HG03378 (cell line): Measurements from ENCODE around the gene CRLF3.
A peak's percentile ranks its signal among the peaks of the same experiment; 100 is the strongest.
"Not testable (repeated sequence)": the region's sequence is repeated elsewhere in the genome, so short reads cannot be mapped to it uniquely, and the experiment has no call there.

Experiments used
- ATAC-seq: cut with Tn5 transposase; IDR thresholded peaks from one replicate; pipeline ENCODE4 v1.9.1; 2021; ENCODE audit warnings: mild to moderate bottlenecking, moderate library complexity; ENCODE audit not compliant: unreplicated experiment

Gene CRLF3, protein sequence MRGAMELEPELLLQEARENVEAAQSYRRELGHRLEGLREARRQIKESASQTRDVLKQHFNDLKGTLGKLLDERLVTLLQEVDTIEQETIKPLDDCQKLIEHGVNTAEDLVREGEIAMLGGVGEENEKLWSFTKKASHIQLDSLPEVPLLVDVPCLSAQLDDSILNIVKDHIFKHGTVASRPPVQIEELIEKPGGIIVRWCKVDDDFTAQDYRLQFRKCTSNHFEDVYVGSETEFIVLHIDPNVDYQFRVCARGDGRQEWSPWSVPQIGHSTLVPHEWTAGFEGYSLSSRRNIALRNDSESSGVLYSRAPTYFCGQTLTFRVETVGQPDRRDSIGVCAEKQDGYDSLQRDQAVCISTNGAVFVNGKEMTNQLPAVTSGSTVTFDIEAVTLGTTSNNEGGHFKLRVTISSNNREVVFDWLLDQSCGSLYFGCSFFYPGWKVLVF

DNA sequence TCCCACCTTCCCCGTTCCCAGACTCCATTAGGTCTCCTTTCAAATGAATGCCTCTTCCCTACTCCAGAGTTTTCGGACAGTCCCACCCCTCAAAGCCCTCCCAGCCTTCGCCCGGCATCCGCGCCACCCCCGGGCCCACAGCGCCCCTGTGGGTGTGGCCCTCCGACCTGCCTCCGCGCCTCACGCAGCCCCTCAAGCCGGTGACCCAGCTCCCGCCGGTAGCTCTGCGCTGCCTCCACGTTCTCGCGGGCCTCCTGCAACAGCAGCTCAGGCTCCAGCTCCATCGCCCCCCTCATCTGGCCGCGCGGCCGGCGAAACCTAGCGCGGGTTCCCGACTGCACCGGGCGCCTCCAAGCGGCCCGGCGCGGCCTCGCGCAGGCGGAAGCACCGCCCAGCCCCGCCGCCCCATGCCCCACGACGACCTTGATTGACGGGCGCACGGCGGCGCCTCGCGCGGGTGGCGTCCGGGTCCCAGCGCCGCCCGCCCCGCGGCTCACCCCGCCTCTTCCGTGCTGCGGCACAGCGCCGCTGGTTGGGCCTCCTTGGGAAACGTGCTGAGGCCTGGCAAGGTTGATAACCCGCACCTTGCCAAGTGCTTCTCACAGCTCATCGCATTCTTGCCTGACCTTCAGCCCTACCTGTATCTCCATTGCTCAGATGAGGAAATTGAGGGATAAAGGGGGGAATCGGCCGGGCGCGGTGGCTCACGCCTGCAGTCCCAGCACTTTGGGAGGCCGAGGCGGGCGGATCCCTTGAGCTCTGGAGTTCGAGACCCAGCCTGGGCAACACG, at the start of gene CRLF3:
CRLF3 (minus strand) TSS at position 337 of the 790 bp plus-strand sequence; CDS start at position 296, 41 bp downstream.
- ATAC-seq = peak; percentile 39

DNA sequence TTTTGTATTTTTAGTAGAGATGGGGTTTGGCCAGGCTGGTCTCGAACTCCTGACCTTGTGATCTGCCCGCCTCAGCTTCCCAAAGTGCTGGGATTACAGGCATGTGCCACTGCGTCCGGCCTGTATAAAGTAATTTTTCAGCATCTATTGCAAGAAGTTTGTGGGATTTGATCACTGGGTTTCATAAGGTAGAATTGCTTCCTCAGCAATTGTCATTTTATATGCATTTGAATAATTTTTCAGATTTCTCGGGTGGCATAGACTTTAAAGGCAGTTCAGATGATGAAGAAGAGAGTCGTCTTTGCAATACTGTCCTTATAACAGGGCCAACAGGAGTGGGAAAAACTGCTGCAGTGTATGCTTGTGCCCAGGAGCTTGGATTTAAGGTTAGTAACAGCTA, 44.5 kb upstream of the CRLF3 start:
- no peak for ATAC-seq

DNA sequence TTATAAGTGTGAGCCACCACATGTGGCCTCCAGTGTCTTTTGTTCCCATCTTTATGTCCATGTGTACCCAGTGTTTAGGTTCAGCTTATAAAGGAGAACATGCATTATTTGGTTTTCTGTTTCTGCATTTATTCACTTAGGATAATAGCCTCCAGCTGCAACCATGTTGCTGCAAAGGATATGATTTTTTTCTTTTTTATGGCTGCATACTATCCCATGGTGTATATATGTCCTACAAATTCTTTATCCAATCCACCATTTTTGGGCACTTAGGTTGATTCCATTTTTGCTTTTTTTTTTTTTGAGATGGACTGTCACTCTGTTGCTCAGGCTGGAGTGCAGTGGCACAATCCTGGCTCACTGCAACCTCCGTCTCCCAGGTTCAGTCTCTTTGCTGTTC, 40.1 kb upstream of the CRLF3 start:
- ATAC-seq = no peak

DNA sequence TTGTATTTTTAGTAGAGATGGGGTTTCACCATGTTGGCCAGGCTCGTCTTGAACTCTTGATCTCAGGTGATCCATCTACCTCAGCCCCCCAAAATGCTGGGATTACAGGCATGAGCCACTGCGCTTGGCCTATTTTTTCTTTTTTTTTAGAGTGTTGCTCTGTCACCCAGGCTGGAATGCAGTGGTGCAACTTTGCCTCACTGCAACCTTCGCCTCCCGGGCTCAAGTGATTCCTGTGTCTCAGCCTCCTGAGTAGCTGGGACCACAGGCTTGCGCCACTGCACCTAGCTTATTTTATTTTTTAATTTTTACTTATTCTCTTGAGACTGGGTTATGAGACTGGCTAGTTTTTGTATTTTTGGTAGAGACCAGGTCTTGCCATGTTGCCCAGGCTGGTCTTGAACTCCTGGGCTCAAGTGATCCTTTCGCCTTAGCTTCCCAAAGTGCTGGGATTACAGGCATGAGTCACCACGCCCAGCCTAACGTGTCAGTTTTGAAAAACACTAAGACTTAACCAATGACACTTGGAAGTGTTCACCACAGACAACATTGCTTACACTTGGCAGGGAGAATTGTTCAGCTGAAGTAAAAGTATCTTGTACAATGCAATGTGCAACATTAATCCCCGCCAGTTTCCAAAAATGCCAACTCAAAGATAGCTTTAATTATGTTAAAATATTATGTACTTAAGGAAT, 34.2 kb upstream of the CRLF3 start:
- no peak for ATAC-seq

DNA sequence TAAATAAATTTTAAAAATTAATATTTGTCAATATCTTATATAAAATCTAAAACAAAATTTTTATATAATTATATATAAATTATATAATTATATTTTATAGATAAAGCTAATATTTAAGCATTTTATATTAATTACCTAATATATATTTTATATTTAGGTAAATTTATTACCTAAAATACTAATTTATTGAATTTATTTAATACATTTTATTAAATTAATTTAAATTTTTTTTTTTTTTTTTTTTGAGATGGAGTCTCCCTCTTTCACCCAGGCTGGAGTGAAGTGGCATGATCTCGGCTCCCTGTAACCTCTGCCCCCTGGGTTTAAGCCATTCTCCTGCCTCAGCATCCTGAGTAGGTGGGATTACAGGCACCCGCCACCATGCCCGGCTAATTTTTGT, 29.7 kb upstream of the CRLF3 start:
- ATAC-seq = no peak

DNA sequence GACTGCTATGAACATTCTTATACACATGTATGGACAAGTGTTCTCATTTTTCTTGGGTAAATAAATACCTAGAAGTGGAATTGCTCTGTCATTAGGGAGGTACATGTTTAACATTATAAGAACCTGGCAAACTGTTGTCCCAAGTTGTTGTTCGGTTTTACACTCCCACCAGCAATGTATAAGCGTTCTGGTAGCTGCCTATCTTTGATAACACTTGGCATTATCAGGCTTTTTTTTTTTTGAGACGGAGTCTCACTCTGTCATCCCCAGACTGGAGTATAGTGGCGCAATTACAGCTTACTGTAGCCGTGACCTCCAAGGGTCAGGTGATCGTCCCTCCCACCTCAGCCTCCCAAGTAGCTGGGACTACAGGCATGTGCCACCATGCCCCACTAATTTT, 23.5 kb upstream of the CRLF3 start:
- no peak for ATAC-seq

DNA sequence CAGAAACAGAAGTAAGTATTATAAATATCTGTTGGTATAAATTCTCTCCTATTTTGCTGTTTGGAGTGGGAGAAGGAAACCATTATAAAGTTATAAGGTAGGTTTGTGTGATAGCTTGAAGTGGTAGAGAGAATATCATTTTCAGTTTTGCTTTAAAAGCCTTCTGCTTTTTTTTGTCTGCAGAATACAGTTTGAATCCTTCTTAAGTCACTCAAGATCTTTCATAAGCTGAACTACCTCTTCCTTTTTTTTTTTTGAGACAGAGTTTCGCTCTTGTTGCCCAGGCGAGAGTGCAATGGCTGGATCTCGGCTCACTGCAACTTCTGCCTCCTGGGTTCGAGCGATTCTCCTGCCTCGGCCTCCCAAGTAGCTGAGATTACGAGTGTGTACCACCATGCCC, 16.3 kb upstream of the CRLF3 start:
- ATAC-seq = no peak

DNA sequence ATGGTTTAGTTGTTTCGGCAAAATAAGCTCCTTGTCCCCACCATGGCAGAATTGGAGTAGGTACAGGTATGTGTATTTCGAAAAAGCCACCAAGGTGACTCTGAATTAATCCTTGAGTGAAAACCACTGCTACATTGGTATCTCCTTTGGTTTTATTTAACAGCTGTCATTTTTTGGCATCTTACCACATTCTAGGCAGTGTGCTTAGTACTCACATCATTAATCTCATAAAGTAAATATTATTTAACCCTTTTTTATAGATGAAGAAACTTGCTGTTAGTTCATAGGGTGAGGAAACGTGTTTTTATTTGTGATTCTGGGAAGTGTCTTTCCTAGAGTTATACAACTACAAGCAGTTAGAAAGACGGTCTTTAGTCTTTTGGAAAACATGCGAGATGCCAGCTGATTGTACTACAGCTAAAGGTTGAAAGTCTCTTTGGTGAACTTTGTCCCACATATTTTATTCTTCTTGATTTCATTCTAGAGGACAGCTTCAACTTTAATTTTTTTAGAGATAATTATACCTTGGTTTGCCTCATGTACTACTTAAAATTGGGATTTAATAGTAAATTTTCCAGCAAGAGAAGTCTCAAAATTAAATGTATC, 13.8 kb upstream of the CRLF3 start:
- ATAC-seq = no peak

DNA sequence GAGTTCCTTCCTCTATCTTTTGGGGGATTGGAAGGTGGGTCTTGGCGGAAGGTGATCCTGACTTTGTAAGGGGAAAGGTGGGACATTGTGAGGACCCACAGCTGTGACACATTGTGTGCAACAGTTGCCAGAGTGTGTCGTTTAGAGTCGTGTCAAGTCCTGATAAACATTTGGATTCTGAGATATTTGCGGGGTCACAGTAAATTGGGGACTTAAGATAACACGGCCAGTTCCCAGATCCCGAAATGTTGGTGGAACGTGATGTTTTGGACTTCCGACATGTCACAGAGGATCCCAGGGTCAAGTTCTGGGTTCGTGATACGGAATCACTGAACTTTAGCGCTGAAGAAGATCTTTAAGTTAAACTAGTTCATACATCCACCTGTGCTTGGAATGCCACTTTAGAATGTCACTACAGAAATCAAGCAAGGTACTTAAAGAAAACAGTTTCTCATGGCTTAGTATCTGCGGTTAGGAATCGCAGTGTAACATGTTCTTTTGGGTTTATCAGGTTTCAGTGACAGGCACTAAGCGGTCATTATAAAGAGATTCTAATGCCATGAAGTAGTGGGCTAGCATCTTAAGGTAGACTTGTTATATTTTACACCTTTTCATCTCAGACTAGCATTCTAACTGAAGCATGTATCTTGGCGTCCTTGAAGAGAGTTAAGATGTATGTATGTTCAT, 8.1 kb upstream of the CRLF3 start:
- no peak for ATAC-seq

DNA sequence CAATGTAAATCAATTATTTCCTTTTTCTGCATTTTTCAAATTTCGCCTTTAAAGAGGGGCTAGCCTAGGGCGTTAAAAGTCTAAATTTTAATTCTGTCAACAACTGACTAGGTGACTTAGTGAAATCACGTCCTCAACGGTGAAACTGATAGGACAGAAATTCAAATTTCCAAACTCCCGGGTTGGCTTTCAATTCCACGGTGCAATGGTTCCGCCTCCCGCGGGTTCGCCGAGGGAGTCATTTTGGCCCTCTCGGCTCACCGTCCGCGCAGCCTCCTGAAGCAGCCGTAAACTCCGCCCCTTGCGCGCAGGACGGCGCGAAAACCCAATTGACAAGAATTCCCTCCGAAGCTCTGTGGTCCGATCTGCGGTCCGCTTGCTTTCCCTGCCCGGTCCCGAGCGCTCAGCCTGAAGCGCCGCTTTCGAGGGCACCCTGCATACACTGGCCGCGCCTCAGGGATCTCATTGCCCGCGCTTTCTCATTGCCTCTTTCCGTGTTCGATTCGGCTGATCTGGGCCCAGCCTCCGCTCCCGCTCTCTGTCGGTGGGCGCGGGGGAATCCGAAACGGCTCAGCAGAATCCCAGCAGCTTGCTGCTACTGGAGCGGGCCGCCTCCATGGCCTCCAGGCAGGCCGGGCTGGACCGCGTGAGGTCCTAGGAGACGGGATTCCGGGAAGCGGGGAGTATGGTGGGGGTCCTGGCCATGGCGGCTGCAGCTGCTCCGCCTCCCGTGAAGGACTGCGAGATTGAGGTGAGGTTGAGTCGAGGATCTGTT, 7.4 kb upstream of the CRLF3 start, which contains the start of gene ATAD5:
ATAD5 (plus strand) TSS at position 304 of the 775 bp plus-strand sequence; CDS start at position 686, 382 bp downstream.
- peak; percentile 62 for ATAC-seq

DNA sequence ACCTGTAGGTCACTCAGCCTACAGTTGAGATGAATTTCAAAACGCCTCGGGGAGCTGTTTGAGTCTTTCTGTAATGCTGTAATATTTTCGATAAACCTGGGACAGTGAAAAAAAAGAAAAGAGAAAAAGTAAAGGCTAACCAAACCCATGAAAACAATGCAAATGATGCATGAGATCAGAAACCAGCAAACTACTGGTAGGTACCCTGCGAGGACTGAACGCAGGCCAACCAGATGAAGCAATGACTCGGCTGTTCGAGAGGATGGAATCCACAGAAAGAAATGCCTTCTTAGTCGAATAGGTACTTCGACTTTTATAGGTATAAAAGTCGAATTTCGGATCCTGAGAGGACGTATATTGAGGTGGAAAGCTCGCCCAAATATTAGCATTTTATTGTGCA, 6.8 kb upstream of the CRLF3 start:
- peak; percentile 7 for ATAC-seq

DNA sequence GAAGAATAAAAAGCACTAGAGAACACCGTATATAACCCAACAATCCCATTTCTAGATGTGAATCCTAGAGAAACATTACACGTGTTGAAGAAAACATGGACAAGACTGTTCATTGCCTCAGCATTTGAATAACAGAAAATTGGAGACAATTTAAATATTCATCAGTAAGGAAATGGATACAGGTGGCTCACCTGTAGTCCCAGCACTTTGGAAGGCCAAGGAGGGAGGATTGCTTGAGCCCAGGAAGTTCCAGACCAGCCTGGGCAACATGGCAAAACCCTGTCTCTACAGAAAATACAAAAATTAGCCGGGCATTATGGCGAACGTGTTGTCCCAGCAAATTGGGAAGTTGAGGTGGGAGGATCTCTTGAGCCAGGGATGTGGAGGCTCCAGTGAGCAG, 4.5 kb upstream of the CRLF3 start:
- no peak for ATAC-seq

DNA sequence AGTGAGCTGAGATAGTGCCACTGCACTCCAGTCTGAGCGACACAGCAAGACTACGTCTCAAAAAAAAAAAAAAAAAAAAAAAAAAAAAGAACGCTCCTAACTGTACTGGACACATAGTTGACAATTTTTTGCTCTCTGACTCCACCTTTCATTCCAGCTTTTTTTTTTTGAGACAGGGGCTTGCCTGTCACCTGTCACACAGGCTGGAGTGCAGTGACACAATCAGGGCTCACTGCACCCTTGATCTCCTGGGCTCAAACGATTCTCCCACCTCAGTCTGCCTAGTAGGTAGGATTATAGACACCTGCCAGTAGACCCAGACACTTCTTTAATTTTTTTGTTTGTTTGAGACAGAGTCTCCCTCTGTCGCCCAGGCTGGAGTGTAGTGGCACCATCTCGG, 2.6 kb upstream of the CRLF3 start:
- no peak for ATAC-seq

DNA sequence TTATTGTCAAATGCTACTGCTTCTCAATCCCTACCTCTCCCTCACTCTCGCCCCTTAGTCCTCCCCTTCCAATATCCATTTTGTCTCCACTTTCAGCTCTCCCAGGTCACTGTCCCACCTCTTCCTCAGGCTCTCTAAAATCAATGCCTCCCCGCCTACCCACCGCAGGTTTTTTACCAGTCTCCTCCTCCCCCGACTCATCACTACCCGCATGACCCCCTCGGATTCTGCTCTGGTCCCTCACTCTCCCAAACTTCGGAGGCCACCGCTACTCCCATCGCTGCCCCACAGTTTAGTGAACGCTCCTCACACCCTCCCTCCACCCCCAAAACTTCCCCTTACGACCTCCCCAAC, 513 bp downstream of the CRLF3 start:
- ATAC-seq = no peak

DNA sequence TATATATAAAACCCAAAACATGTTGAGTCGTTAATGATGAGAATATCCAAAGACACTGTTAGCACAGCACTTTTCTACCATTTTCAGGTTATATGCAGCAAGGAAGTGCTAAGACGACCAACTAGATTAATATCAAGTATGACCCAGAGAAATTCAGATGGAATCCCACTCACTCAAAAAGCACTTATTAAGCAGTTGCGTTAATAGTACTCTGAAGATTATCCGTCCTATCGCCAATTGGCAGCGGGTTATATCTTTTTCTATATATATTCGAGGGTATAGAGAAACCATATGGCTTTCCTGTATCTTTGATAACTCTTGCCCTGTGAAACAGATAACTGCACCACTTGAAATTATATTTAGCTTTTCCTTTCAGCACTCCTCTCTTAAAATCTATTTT, 1.1 kb downstream of the CRLF3 start:
- no peak for ATAC-seq

DNA sequence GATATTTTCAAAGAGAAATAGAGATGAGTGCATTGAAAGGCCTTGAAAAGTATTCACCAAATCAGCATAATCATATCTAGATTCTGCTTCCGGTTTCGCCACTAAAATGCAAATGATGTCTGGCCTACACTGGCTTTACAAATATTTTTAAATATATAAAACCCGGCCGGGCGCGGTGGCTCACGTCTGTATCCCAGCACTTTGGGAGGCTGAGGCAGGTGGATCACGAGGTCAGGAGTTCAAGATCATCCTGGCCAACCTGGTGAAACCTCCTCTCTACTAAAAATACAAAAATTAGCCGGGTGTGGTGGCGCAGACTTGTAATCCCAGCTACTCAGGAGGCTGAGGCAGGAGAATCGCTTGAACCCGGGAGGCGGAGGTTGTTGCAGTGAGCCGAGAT, 1.6 kb downstream of the CRLF3 start:
- ATAC-seq = not testable (repeated sequence)

DNA sequence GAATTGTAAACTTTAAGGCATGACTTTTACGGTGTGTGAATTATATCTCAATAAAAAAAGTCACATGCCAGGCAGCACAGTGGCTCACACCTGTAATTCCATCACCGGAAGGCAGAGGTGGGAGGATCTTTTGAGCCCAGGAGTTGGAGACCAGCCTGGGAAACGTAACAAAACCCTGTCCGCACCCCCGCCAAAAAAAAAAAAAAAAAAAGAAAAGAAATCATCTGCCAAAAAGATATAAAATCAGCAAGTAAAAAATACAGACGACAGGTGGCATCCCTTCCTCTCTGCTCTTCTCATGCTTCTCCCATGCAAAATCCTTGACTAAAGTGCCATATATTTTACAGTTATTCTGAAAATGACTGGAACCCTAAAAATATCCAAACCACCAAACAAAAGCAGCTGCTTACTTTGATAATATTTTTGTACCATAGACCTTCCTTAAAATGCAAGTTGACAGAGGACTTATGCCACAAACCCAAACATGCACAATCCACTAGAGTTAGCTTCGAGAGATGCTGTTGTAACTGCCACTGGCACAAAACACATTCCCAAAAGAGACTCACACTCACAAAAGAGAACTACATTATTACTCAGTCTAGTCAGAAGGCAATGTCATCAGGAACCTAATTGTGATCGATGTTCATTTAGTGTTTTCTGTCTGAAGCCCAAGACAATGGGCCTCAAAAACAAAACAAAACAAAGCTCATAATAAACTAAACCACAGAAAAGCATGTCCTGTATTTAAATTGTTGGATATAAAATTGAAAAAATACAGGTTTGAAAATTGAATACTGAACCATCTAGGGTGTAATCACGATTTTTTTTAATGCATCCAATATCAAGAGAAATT, 2.4 kb downstream of the CRLF3 start:
- ATAC-seq = no peak

DNA sequence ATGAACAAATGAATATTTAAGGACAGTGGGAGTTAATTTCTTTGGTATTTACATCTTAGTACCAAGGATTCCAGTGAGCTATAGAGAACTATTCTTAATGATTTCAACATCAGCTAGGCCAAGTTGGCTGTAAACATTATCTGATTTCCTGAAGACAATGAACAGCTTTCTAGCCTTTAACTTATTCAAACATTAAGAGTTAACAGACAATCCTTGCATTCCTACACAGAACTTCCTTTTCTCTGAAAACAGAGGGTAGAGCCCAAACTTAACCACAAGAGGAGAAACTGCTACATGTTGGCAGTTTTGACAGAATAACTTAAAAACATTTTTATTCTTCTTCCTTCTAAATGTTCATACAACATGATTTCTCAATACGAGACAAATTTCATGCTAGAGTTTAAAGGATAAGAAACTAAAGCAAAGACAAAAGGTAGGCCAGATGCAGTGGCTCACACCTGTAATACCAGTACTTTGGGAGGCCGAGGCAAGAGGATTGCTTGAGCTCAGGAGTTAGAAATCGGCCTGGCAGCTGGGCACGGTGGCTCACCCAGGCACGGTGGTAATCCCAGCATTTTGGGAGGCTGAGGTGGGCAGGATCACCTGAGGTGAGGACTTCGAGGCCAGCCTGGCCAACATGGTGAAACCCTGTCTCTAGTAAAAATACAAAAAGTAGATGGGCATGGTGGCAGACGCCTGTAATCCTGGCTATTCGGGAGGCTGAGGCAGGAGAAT, 4.4 kb downstream of the CRLF3 start:
- no peak for ATAC-seq
